Left forelimb (tissue), 1 donor: ENCODE data around the gene EFEMP1.

Experiments used
- DNase-seq: peaks from one replicate; pipeline ENCODE4 v3.0.0-alpha.2; 2018; ENCODE audit warnings: low spot score

The EFEMP1 gene

GRCh38 chr2:55932843-55933242 lies 9.3 kb upstream of the EFEMP1 start:
- DNase-seq = no peak

- DNase-seq = no peak
Observed at GRCh38 chr2:55931281-55931680, 7.7 kb upstream of the EFEMP1 start.

- DNase-seq = no peak
Observed at GRCh38 chr2:55929476-55929875, 5.9 kb upstream of the EFEMP1 start.

GRCh38 chr2:55926974-55927373 lies 3.4 kb upstream of the EFEMP1 start:
- no peak for DNase-seq

GRCh38 chr2:55926246-55926645 lies 2.7 kb upstream of the EFEMP1 start:
- no peak for DNase-seq

GRCh38 chr2:55923982-55924321 lies 370 bp upstream of the EFEMP1 start:
- peak; percentile 67 for DNase-seq

GRCh38 chr2:55922291-55922907 lies 1.2 kb downstream of the EFEMP1 start:
- no peak for DNase-seq

GRCh38 chr2:55919574-55919973 lies 4.0 kb downstream of the EFEMP1 start:
- no peak for DNase-seq

- DNase-seq = no peak
Observed at GRCh38 chr2:55918856-55919255, 4.7 kb downstream of the EFEMP1 start.

GRCh38 chr2:55917713-55918390 lies 5.7 kb downstream of the EFEMP1 start:
- no peak for DNase-seq

GRCh38 chr2:55917117-55917516 lies 6.5 kb downstream of the EFEMP1 start:
- no peak for DNase-seq

GRCh38 chr2:55916473-55917049 lies 7.0 kb downstream of the EFEMP1 start:
- no peak for DNase-seq

GRCh38 chr2:55914786-55915185 lies 8.8 kb downstream of the EFEMP1 start:
- DNase-seq = no peak

- no peak for DNase-seq
Observed at GRCh38 chr2:55912926-55913325, 10.7 kb downstream of the EFEMP1 start.

- no peak for DNase-seq
Observed at GRCh38 chr2:55910077-55910476, 13.5 kb downstream of the EFEMP1 start.

- DNase-seq = no peak
Observed at GRCh38 chr2:55907686-55908085, 15.9 kb downstream of the EFEMP1 start.

GRCh38 chr2:55906993-55907392 lies 16.6 kb downstream of the EFEMP1 start:
- no peak for DNase-seq

GRCh38 chr2:55903727-55904126 lies 19.9 kb downstream of the EFEMP1 start:
- no peak for DNase-seq

GRCh38 chr2:55902971-55903370 lies 20.6 kb downstream of the EFEMP1 start:
- DNase-seq = no peak

GRCh38 chr2:55902429-55902828 lies 21.2 kb downstream of the EFEMP1 start:
- no peak for DNase-seq

GRCh38 chr2:55901941-55902340 lies 21.6 kb downstream of the EFEMP1 start:
- no peak for DNase-seq

- DNase-seq = no peak
Observed at GRCh38 chr2:55901322-55901721, 22.3 kb downstream of the EFEMP1 start.

- no peak for DNase-seq
Observed at GRCh38 chr2:55899881-55900280, 23.7 kb downstream of the EFEMP1 start.
